Vagina (tissue), 2 donors: ENCODE data around the gene TSPAN5. TPM values are rescaled to one million over a fixed set of nuclear protein-coding genes. Genes with fewer than 3 reads are reported as not detected.

Source experiments
- DNase-seq, 2 donors: peaks; one replicate each; pipeline ENCODE4 v3.0.0-alpha.2; 2017; ENCODE audit errors: extremely low spot score in 2 of 2
- H3K27ac ChIP-seq: fragments of 200-600 bp; sonication (generic); one replicate; pipeline ENCODE4 v1.5.1; 2019
- H3K27me3 ChIP-seq: fragments of 200-600 bp; sonication (generic); one replicate; pipeline ENCODE4 v1.5.1; 2019
- H3K36me3 ChIP-seq, 2 donors: fragments of 200-600 bp; sonication (generic); one replicate each; pipeline ENCODE4 v1.5.1; 2017 to 2019
- H3K4me1 ChIP-seq: fragments of 200-600 bp; sonication (generic); one replicate; pipeline ENCODE4 v1.5.1; 2019
- H3K4me3 ChIP-seq, 2 donors: fragments of 200-600 bp; sonication (generic); 1 replicate in 1 of 2; 2 replicates in 1 of 2; pipeline ENCODE4 v1.5.1; 2016 to 2019
- H3K9me3 ChIP-seq: fragments of 200-600 bp; sonication (generic); one replicate; pipeline ENCODE4 v1.5.1; 2019
- CTCF ChIP-seq, 3 experiments: fragments of 450-650 bp in 2 of 3; fragments of 200-600 bp in 1 of 3; sonication (generic) in 1 of 3; IDR thresholded peaks; one replicate each; pipeline ENCODE4 v1.5.1; 2017 to 2019; ENCODE audit warnings: antibody characterized with exemption in 3 of 3, mild to moderate bottlenecking in 2 of 3, moderate library complexity in 2 of 3
- POLR2A ChIP-seq, 2 donors: fragments of 450-650 bp; IDR thresholded peaks; one replicate each; pipeline ENCODE4 v1.6.1; 2017; ENCODE audit warnings: antibody characterized with exemption in 2 of 2, mild to moderate bottlenecking in 2 of 2, moderate library complexity in 2 of 2
- POLR2AphosphoS5 ChIP-seq, 2 donors: sonication (generic); formaldehyde crosslinking; IDR thresholded peaks; one replicate each; pipeline ENCODE4 v1.9.0; 2017; ENCODE audit warnings: antibody characterized with exemption in 2 of 2, mild to moderate bottlenecking in 2 of 2, low read depth in 1 of 2; ENCODE audit not compliant: insufficient read depth in 1 of 2
- intact Hi-C: fragments of 100-400 bp; cut with DNase I; formaldehyde crosslinking; loops from one replicate; pipeline ENCODE4 v1.15.1; 2023
- total RNA-seq: library from RNA; depleted of rRNA; stranded (reverse); fragments of >200 nt; gene quantifications from one replicate; pipeline ENCODE4 v1.2.3, GENCODE V29; 2016

Gene TSPAN5
- total RNA-seq, 1 donor from 2014 or later = 15.5 TPM

GRCh38 chr4:98473046-98473445 lies 185.4 kb downstream of the TSPAN5 start:
- peaks cover 9% of the 10 kb centered on the region for H3K4me1 ChIP-seq
- no peak overlapping the region for H3K27ac ChIP-seq
- H3K36me3 ChIP-seq = peaks cover 0 to 5% of the 10 kb centered on the region in 2 donors
- no peaks in the 10 kb centered on the region for H3K27me3 ChIP-seq
- H3K9me3 ChIP-seq = no peaks in the 10 kb centered on the region
- H3K4me3 ChIP-seq = no peak overlapping the region
- no peak for DNase-seq
- intact Hi-C loops = no loop called here
- TF ChIP-seq POLR2AphosphoS5 (IDR thresholded peaks at IDR 0.05; ENCODE audit: insufficient read depth in 1 of 2, low read depth in 1 of 2) (no peak), POLR2A (IDR thresholded peaks at IDR 0.05) (no peak), CTCF (IDR thresholded peaks at IDR 0.05) (no peak)

DNA sequence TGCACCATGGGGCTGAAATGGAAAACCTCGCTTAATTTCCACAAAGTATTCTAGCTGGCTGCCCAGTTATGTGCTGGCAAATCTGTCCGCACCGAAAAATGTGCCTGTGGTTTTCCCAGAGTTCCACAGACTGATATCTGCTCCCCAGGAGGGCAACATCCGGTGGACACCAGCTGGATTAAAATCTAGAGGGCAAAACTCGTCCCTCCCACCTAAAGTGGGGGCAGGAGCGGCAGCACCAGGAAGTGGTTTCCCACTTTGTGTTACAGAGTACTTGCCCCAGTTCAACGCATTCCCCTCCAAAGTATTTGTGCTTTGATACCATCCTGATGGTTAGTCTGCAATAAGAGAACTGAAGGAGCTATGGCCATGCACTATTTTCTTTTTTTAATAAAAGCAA lies 187.6 kb downstream of the TSPAN5 start:
- no peak overlapping the region for H3K4me3 ChIP-seq
- DNase-seq = no peak
- no peaks in the 10 kb centered on the region for H3K27me3 ChIP-seq
- peaks cover 13% of the 10 kb centered on the region for H3K4me1 ChIP-seq
- no peak overlapping the region for H3K27ac ChIP-seq
- no peaks in the 10 kb centered on the region for H3K9me3 ChIP-seq
- peaks cover 0 to 5% of the 10 kb centered on the region in 2 donors for H3K36me3 ChIP-seq
- intact Hi-C loops = no loop called here
- TF ChIP-seq CTCF (IDR thresholded peaks at IDR 0.05) = no peak
- no peak for TF ChIP-seq POLR2A (IDR thresholded peaks at IDR 0.05)

DNA sequence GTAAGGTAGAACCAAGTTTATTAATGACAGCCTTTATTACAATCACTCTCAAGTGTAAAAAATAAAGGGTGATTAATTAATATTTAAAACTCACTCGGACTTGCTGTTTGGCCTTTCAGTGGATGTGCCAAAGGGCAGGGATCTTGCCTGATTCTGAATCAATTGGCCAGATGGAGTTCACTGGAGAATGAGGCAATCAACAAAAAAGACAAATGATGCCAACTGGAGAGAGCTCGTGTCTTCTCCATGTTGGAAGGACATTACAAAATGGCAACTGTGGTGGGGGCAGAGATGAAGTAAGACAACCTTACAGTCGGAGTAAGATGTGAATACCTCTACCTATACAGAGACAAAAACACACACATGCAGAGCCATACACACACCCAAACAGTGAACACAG lies 188.0 kb downstream of the TSPAN5 start:
- H3K36me3 ChIP-seq = peaks cover 0 to 5% of the 10 kb centered on the region in 2 donors
- no peak for DNase-seq
- no peak for TF ChIP-seq POLR2AphosphoS5 (IDR thresholded peaks at IDR 0.05; ENCODE audit: insufficient read depth in 1 of 2, low read depth in 1 of 2)
- TF ChIP-seq CTCF (IDR thresholded peaks at IDR 0.05) = no peak
- no peak for TF ChIP-seq POLR2A (IDR thresholded peaks at IDR 0.05)
- H3K27me3 ChIP-seq = no peaks in the 10 kb centered on the region
- no peak overlapping the region for H3K27ac ChIP-seq
- H3K4me3 ChIP-seq = no peak overlapping the region
- no peaks in the 10 kb centered on the region for H3K9me3 ChIP-seq
- H3K4me1 ChIP-seq = peaks cover 13% of the 10 kb centered on the region
- intact Hi-C loops = no loop called here

- Histone ChIP-seq H3K4me1 (peaks cover 13% of the 10 kb centered on the region), H3K36me3 (peaks cover 0 to 5% of the 10 kb centered on the region in 2 donors), H3K27ac (no peak overlapping the region), H3K9me3 (no peaks in the 10 kb centered on the region), H3K4me3 (no peak overlapping the region), H3K27me3 (no peaks in the 10 kb centered on the region)
- intact Hi-C loops = no loop called here
- TF ChIP-seq POLR2AphosphoS5 (IDR thresholded peaks at IDR 0.05; ENCODE audit: insufficient read depth in 1 of 2, low read depth in 1 of 2) = no peak
- no peak for TF ChIP-seq POLR2A (IDR thresholded peaks at IDR 0.05)
- TF ChIP-seq CTCF (IDR thresholded peaks at IDR 0.05) = no peak
- DNase-seq = no peak
Measured at GRCh38 chr4:98469771-98470170, 188.6 kb downstream of the TSPAN5 start.

- H3K27me3 ChIP-seq = no peaks in the 10 kb centered on the region
- no peak overlapping the region for H3K4me3 ChIP-seq
- intact Hi-C loops = no loop called here
- H3K4me1 ChIP-seq = peaks cover 13% of the 10 kb centered on the region
- H3K27ac ChIP-seq = no peak overlapping the region
- DNase-seq = no peak
- H3K9me3 ChIP-seq = no peaks in the 10 kb centered on the region
- TF ChIP-seq POLR2AphosphoS5 (IDR thresholded peaks at IDR 0.05; ENCODE audit: insufficient read depth in 1 of 2, low read depth in 1 of 2) (no peak), POLR2A (IDR thresholded peaks at IDR 0.05) (no peak), CTCF (IDR thresholded peaks at IDR 0.05) (no peak)
- H3K36me3 ChIP-seq = peaks cover 0 to 5% of the 10 kb centered on the region in 2 donors
Measured at GRCh38 chr4:98468709-98469108, 189.7 kb downstream of the TSPAN5 start.
